HEK293 (cell line): ENCODE results near the gene ANKUB1.

Source experiments
- SCRT2 ChIP-seq: fragments of 450-650 bp; formaldehyde crosslinking; IDR thresholded peaks from 2 replicates; pipeline ENCODE4 v1.5.1; 2016; ENCODE audit warnings: missing biosample characterization, missing genetic modification characterization
- SETDB1 ChIP-seq: IDR thresholded peaks from one replicate; pipeline ENCODE4 v1.6.1; 2017; ENCODE audit warnings: mild to moderate bottlenecking, low read length, moderate library complexity, mixed read lengths; ENCODE audit not compliant: insufficient read length
- ZFP37 ChIP-seq: fragments of 450-650 bp; formaldehyde crosslinking; IDR thresholded peaks from 2 replicates; pipeline ENCODE4 v1.5.1; 2016; ENCODE audit warnings: missing biosample characterization, missing genetic modification characterization
- ZNF23 ChIP-seq: fragments of 450-650 bp; formaldehyde crosslinking; IDR thresholded peaks from 2 replicates; pipeline ENCODE4 v1.5.1; 2016; ENCODE audit warnings: missing biosample characterization, missing genetic modification characterization, borderline replicate concordance
- ZNF274 ChIP-seq, 2 experiments: fragments of 200-500 bp in 1 of 2; fragments of 450-650 bp in 1 of 2; sonication (Bioruptor generic) in 1 of 2; formaldehyde crosslinking in 1 of 2; IDR thresholded peaks; 2 replicates each; pipeline versions ENCODE4 v1.5.1 to v1.6.1; 2014 to 2016; ENCODE audit warnings: borderline replicate concordance in 1 of 2, inconsistent platforms in 1 of 2, low read length in 1 of 2, missing biosample characterization in 1 of 2, missing genetic modification characterization in 1 of 2
- ZNF426 ChIP-seq: fragments of 450-650 bp; formaldehyde crosslinking; IDR thresholded peaks from 2 replicates; pipeline ENCODE4 v1.5.1; 2017; ENCODE audit warnings: missing biosample characterization, missing genetic modification characterization, mild to moderate bottlenecking, inconsistent platforms, moderate library complexity
- ZNF707 ChIP-seq: fragments of 450-650 bp; formaldehyde crosslinking; IDR thresholded peaks from 2 replicates; pipeline ENCODE4 v1.5.1; 2016; ENCODE audit warnings: missing biosample characterization, missing genetic modification characterization
- ZNF768 ChIP-seq: fragments of 450-650 bp; formaldehyde crosslinking; IDR thresholded peaks from 2 replicates; pipeline ENCODE4 v1.5.1; 2018; ENCODE audit warnings: missing biosample characterization, mild to moderate bottlenecking, missing genetic modification characterization
- ZNF837 ChIP-seq: fragments of 450-650 bp; formaldehyde crosslinking; IDR thresholded peaks from 2 replicates; pipeline ENCODE4 v1.5.1; 2016; ENCODE audit warnings: missing biosample characterization, missing genetic modification characterization
- ZXDB ChIP-seq: fragments of 450-650 bp; formaldehyde crosslinking; IDR thresholded peaks from 2 replicates; pipeline ENCODE4 v1.5.1; 2016; ENCODE audit warnings: missing biosample characterization, missing genetic modification characterization
- TF ChIP-seq, protein P1 (sequence below): fragments of 450-650 bp; formaldehyde crosslinking; IDR thresholded peaks from 2 replicates; pipeline ENCODE4 v1.5.1; 2016; ENCODE audit warnings: missing biosample characterization, missing genetic modification characterization
- TF ChIP-seq, protein P2 (sequence below): fragments of 450-650 bp; formaldehyde crosslinking; IDR thresholded peaks from 2 replicates; pipeline ENCODE4 v1.5.1; 2016; ENCODE audit warnings: missing biosample characterization, missing genetic modification characterization
- TF ChIP-seq, protein P3 (sequence below): fragments of 450-650 bp; formaldehyde crosslinking; IDR thresholded peaks from 2 replicates; pipeline ENCODE4 v1.5.1; 2016; ENCODE audit warnings: missing biosample characterization, missing genetic modification characterization

- TF ChIP-seq ZFP37: no peak
- no peak for TF ChIP-seq ZNF426
- TF ChIP-seq, protein P1, sequence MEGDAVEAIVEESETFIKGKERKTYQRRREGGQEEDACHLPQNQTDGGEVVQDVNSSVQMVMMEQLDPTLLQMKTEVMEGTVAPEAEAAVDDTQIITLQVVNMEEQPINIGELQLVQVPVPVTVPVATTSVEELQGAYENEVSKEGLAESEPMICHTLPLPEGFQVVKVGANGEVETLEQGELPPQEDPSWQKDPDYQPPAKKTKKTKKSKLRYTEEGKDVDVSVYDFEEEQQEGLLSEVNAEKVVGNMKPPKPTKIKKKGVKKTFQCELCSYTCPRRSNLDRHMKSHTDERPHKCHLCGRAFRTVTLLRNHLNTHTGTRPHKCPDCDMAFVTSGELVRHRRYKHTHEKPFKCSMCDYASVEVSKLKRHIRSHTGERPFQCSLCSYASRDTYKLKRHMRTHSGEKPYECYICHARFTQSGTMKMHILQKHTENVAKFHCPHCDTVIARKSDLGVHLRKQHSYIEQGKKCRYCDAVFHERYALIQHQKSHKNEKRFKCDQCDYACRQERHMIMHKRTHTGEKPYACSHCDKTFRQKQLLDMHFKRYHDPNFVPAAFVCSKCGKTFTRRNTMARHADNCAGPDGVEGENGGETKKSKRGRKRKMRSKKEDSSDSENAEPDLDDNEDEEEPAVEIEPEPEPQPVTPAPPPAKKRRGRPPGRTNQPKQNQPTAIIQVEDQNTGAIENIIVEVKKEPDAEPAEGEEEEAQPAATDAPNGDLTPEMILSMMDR (tag by site-specific recombination): no peak
- no peak for TF ChIP-seq ZNF274 (IDR thresholded peaks at IDR 0.05; ENCODE audit: low read length)
- no peak for TF ChIP-seq ZNF274 (tag by site-specific recombination; IDR thresholded peaks at IDR 0.05; ENCODE audit: borderline replicate concordance)
- TF ChIP-seq ZXDB (tag by site-specific recombination): no peak
- no peak for TF ChIP-seq ZNF707 (tag by site-specific recombination)
- TF ChIP-seq SETDB1: no peak
- no peak for TF ChIP-seq ZNF23
- TF ChIP-seq ZNF768 (tag by site-specific recombination): no peak
- TF ChIP-seq ZNF837: no peak
- TF ChIP-seq, protein P2, sequence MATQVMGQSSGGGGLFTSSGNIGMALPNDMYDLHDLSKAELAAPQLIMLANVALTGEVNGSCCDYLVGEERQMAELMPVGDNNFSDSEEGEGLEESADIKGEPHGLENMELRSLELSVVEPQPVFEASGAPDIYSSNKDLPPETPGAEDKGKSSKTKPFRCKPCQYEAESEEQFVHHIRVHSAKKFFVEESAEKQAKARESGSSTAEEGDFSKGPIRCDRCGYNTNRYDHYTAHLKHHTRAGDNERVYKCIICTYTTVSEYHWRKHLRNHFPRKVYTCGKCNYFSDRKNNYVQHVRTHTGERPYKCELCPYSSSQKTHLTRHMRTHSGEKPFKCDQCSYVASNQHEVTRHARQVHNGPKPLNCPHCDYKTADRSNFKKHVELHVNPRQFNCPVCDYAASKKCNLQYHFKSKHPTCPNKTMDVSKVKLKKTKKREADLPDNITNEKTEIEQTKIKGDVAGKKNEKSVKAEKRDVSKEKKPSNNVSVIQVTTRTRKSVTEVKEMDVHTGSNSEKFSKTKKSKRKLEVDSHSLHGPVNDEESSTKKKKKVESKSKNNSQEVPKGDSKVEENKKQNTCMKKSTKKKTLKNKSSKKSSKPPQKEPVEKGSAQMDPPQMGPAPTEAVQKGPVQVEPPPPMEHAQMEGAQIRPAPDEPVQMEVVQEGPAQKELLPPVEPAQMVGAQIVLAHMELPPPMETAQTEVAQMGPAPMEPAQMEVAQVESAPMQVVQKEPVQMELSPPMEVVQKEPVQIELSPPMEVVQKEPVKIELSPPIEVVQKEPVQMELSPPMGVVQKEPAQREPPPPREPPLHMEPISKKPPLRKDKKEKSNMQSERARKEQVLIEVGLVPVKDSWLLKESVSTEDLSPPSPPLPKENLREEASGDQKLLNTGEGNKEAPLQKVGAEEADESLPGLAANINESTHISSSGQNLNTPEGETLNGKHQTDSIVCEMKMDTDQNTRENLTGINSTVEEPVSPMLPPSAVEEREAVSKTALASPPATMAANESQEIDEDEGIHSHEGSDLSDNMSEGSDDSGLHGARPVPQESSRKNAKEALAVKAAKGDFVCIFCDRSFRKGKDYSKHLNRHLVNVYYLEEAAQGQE (tag by site-specific recombination): no peak
- TF ChIP-seq, protein P3, sequence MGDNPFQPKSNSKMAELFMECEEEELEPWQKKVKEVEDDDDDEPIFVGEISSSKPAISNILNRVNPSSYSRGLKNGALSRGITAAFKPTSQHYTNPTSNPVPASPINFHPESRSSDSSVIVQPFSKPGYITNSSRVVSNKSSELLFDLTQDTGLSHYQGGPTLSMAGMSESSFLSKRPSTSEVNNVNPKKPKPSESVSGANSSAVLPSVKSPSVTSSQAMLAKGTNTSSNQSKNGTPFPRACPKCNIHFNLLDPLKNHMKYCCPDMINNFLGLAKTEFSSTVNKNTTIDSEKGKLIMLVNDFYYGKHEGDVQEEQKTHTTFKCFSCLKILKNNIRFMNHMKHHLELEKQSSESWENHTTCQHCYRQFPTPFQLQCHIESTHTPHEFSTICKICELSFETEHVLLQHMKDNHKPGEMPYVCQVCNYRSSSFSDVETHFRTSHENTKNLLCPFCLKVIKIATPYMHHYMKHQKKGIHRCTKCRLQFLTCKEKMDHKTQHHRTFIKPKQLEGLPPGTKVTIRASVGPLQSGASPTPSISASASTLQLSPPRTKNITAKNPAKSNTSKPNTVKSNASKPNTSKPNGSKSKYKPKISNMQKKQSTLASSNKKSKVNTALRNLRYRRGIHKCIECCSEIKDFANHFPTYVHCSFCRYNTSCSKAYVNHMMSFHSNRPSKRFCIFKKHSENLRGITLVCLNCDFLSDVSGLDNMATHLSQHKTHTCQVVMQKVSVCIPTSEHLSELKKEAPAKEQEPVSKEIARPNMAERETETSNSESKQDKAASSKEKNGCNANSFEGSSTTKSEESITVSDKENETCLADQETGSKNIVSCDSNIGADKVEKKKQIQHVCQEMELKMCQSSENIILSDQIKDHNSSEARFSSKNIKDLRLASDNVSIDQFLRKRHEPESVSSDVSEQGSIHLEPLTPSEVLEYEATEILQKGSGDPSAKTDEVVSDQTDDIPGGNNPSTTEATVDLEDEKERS (tag by site-specific recombination): no peak
- TF ChIP-seq SCRT2: no peak
Measured at GRCh38 chr3:149736175-149736952, 56.0 kb downstream of the ANKUB1 start.
